KG1 (cell line): ENCODE data around the gene BMP7.

Experiments used
- DNase-seq: peaks from one replicate; lab custom pipeline; 2025; lab: John Stamatoyannopoulos, UW

BMP7 gene

GRCh38 chr20:57266291-57267157 is at the start of gene BMP7:
BMP7 (minus strand) TSS chr20:57266641; CDS start chr20:57266122, 519 bp downstream.
- DNase-seq = no peak

- DNase-seq = no peak
These were observed 49.6 kb upstream of the BMP7 start for GRCh38 chr20:57315976-57316480.

GRCh38 chr20:57315083-57315975 is 48.9 kb upstream of the BMP7 start:
- DNase-seq = no peak

- no peak for DNase-seq
These were observed 47.5 kb upstream of the BMP7 start for GRCh38 chr20:57313951-57314350.

GRCh38 chr20:57313230-57313629 is 46.8 kb upstream of the BMP7 start:
- no peak for DNase-seq

GRCh38 chr20:57312138-57312537 is 45.7 kb upstream of the BMP7 start:
- DNase-seq = no peak

- no peak for DNase-seq
These were observed 44.5 kb upstream of the BMP7 start for GRCh38 chr20:57310821-57311514.

- DNase-seq = no peak
These were observed 43.2 kb upstream of the BMP7 start for GRCh38 chr20:57309544-57310115.

GRCh38 chr20:57308451-57309271 is 42.2 kb upstream of the BMP7 start:
- DNase-seq = no peak

GRCh38 chr20:57306747-57307146 is 40.3 kb upstream of the BMP7 start:
- no peak for DNase-seq

- no peak for DNase-seq
These were observed 34.6 kb upstream of the BMP7 start for GRCh38 chr20:57301026-57301425.

GRCh38 chr20:57298457-57298856 is 32.0 kb upstream of the BMP7 start:
- no peak for DNase-seq

GRCh38 chr20:57294550-57294949 is 28.1 kb upstream of the BMP7 start:
- no peak for DNase-seq

GRCh38 chr20:57293995-57294394 is 27.6 kb upstream of the BMP7 start:
- no peak for DNase-seq

GRCh38 chr20:57292611-57293010 is 26.2 kb upstream of the BMP7 start:
- no peak for DNase-seq

GRCh38 chr20:57291694-57292093 is 25.3 kb upstream of the BMP7 start:
- no peak for DNase-seq

GRCh38 chr20:57291003-57291402 is 24.6 kb upstream of the BMP7 start:
- DNase-seq = no peak

GRCh38 chr20:57290178-57290484 is 23.7 kb upstream of the BMP7 start:
- no peak for DNase-seq

GRCh38 chr20:57289391-57290177 is 23.1 kb upstream of the BMP7 start:
- no peak for DNase-seq

GRCh38 chr20:57288651-57289277 is 22.3 kb upstream of the BMP7 start:
- DNase-seq = no peak
